Stimulated activated CD8-positive, alpha-beta memory T cell treated with anti-CD3 and anti-CD28 coated beads, Interleukin-7, amount 100 ng/mL, for 4 hours (primary cell): ENCODE results near the gene NXNL2.

Experiments
- DNase-seq, 2 donors: peaks; one replicate each; pipeline ENCODE4 v3.0.0-alpha.2; 2020; ENCODE audit warnings: low read depth in 2 of 2

The NXNL2 gene

DNA sequence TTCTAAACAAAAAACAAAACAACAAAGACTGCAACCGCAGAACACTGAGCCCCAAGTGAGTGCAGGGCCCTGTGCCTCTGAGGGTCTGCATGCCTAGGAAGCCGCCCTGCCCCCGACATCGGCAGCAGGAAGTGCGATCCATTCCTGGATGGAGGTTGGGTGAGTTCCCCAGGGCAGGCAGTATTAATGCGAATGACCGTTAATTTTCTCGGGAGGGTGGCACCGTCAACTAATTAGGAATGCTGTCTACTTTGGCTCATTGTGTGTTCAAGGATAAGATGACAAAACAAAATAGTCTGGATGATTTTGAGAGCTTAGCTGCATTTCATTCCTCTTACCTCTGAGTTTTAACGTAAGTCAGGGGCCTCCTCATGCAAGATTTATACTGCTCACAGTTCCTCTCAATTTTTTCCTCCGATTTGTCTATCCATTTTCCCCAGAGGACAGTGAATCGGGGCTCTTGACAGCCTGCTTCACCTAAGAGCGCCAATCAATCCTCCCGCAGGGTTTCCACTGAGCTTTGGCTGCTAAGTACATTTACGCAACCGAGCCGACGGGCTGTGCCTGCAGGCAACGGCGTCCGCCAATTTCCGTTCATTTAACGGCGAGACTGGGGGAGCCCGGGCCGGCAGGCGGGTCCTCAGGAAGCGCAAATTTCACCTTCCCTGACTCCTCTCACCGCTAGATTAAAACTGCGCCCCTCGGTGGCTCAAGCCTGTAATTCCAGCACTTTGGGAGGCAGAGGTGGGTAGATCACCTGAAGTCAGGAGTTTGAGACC lies 2.9 kb upstream of the NXNL2 start:
- no peak for DNase-seq

DNA sequence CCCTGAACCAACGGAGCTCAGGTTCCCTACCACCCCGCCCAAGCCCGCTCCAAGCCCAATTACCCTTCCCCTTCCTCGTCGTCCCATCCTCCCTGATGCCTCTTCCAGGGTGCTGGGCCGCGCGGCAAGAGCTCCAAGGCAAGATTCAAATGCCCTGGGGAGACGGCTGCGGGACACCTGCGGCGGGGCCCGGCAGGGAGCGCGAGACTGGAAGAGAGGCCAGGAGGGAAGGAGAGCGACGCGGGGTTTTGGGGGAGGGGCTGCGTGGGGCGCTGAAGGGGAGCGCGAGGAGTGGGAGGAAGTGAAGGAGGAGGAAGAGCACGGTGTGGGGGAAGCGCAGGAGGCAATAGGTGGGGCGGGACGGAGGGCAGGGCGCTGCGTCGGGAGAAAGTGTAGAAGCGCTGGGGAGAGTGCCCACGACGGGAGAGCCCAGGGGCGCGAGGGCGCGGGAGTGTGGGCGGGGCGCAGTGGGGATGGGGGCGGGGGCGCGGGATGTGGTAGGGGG lies 975 bp upstream of the NXNL2 start:
- no peak for DNase-seq

DNA sequence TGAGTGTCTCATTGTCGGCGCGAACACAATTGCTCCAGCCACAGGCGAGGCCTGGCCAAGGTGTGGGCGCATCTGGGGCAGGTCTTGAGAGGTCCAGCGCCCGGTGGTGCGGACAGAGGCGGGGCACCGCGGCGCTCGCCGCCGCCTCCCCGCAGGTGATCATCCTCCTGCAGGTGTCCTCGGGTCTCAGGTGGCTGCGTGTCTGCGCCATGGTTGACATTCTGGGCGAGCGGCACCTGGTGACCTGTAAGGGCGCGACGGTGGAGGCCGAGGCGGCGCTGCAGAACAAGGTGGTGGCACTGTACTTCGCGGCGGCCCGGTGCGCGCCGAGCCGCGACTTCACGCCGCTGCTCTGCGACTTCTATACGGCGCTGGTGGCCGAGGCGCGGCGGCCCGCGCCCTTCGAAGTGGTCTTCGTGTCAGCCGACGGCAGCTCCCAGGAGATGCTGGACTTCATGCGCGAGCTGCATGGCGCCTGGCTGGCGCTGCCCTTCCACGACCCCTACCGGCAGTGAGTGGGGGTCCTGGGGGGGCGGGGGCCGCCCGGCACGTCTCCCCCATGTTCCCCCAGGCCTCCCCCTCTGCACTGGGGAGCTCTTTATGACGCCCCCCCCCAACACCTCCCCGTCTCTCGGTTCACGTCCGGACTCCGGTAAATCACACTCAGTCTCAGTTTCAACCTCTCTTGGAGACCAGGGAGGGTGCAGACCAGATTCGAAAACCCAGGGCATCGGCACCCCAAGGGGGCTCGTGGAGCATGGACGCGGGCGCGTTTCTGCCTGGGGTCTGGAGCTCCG lies 446 bp downstream of the NXNL2 start:
- no peak for DNase-seq

DNA sequence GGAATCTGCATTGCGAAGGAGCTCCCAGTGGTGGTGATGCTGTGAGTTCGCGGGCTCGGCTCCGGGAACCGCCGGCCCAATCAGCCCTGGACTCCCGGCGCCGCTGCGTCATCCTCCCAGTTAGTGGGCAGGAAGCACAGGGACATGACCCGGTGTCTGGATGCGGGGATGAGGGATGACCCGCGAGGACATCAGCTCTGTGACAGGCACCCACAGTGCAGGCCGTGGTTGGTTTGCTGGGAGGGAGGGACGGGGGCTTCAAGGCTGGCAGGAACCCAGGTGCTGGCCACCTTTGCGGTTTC lies 996 bp downstream of the NXNL2 start:
- no peak for DNase-seq

GRCh38 chr9:88536951-88537760 lies 2.2 kb downstream of the NXNL2 start:
- DNase-seq = no peak

DNA sequence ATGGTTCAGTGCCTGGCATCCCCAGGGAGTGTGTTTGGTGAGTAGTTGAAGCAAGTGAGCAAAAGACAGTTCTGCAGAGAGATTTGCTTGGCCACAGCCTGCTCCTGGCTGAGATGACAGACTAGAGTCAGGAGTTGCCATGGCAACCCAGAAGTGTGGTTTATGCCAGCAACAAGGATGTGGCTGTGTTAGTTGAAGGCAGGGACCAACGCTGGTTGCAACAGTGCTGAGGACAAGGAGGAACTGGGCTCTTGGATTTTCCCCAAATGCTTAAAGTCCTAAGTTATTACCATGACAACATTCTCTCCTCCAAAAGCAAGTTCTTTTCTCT lies 2.7 kb downstream of the NXNL2 start:
- no peak for DNase-seq

DNA sequence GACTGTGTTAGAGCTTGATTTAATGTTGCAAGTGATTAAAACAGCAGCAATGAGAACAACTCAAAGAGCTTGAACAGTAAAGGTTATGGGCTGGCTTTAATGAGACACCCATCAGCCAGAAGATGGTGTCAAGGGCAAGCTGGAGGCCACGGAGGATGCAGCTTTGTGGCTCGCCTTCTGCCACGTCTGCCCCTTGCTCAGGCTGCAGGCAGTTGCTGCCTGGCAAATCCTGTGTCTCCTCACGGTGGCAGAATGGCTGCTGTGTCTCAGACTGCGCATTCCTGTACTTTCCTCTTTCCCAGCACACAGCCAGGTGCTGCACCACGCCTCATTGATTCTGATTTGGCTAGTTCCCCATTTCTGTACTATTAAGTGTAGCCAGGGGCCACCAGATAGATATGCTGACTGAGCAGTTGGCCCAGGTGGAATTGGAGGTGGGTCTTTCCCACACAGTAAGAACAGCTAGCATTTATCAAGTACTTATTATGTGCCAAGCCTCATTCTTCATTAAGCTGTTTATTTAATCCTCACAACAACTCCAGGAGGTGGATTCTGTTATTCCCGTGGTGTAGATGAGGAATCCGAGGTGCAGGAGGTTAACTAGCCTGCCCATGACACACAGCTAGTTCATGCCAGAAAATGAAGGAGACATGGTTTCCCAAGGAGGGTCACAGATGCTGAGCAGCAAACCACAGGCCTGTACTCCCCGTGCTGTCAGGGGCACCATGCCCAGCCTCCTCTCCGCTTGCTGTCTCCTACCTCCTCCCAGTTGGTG lies 3.5 kb downstream of the NXNL2 start:
- DNase-seq = no peak

GRCh38 chr9:88539246-88539645 lies 4.3 kb downstream of the NXNL2 start:
- DNase-seq = no peak

GRCh38 chr9:88540251-88540763 lies 5.3 kb downstream of the NXNL2 start:
- DNase-seq = no peak

DNA sequence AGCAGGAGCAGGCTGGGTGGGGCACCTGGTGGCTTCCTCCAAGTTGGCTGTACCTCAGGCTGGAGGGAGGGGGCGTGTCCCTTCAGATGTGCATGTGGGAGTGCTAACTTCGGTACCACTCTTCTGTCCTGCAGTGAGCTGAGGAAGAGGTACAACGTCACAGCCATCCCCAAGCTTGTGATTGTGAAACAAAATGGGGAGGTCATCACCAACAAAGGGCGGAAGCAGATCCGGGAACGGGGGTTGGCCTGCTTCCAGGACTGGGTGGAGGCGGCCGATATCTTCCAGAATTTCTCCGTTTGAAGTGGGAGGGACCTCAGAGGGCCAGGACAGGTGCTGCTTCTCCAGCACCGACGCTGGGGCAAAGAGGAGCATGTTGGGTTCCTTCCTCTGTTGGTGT lies 9.3 kb downstream of the NXNL2 start:
- DNase-seq = no peak

- DNase-seq = no peak
These were observed 16.7 kb downstream of the NXNL2 start for GRCh38 chr9:88551546-88552137.

GRCh38 chr9:88553350-88553749 lies 18.4 kb downstream of the NXNL2 start:
- no peak for DNase-seq

DNA sequence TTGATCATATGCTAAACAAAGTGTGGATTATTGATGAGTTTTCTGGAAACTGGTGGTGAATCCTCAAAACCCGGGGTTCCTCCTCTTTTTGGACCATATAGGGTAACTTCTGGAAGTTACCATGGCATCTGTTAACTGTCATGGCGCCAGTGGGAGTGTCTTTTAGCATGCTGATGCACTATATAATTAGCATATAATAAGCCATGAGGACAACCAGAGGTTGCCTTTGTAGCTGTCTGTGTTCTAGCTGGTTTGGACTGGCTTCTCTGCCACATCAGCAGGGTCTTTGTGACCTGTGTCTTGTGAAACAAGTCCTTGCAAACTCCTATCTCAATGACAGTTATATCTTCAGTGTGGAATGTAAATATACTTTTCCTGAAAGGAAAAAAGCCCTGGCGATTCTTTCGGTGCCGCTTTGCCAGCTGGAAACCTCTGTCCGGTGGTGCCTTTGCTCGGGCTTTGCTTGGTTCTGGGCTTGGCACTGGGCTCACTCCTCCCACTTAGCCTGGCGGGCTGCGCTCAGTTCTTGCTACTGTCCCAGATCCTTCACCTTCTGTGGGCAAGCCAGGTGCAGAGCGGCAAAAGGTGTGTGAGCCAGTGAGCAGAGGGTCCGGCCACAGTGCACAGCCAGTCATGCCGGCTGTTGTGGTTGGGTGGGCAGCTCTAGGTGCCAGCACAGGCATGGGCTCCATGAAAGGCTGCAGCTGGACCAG lies 20.4 kb downstream of the NXNL2 start:
- no peak for DNase-seq

GRCh38 chr9:88559661-88560060 lies 24.7 kb downstream of the NXNL2 start:
- no peak for DNase-seq

DNA sequence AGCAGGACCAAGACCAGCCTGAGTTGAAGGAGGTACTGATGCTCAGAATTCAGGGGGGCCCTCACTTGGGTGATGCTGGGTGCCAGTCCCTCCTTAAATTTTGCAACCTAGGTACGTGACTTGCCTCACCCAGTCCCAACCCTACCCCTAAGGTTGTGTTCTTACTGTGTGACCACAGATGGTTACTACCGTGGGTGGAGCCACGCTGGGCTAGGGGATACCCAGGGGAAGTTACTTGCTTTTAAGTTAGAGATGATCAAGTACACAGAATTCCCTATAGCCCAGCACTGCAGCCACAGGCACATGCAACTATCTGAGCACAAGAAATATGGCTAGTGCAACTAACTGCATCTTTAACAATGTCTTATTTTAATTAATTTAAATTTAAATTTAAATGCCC lies 32.9 kb downstream of the NXNL2 start:
- DNase-seq = no peak

DNA sequence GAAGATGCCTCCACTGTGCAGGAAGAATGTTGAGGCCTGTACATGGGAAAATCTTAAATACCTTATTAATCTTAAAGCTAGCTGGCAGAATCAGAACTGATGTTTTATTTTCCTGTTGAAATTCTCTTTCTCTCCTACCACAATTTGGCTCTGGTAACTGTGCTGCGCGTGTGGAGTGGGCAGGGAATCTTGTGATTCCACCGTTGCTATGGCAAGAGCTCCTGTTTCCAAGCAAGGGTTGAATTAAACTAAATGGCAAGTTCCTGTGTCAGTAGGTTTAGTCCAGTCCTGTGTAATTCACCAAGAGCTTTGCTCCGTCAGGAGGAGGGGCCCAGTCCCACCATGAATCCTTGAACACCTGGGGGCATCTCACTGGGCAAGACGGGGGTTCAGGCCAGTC lies 36.4 kb downstream of the NXNL2 start:
- DNase-seq = no peak

- no peak for DNase-seq
These were observed 37.7 kb downstream of the NXNL2 start for GRCh38 chr9:88572684-88573083.

- no peak for DNase-seq
These were observed 40.0 kb downstream of the NXNL2 start for GRCh38 chr9:88574953-88575352.

- DNase-seq = no peak
These were observed 42.5 kb downstream of the NXNL2 start for GRCh38 chr9:88577256-88578120.
